Aorta (tissue), 5 donors: Measurements from ENCODE around the gene SPOCD1. TPM values are rescaled to one million over a fixed set of nuclear protein-coding genes. Genes with fewer than 3 reads are reported as not detected.

Experiments used
- ATAC-seq: fragments of 200-7000 bp; cut with Tn5 transposase; one replicate; pipeline ENCODE4 v1.9.1; 2022; ENCODE audit warnings: moderate library complexity; ENCODE audit not compliant: low FRiP score
- DNase-seq, 2 donors: peaks; one replicate each; pipeline ENCODE4 v3.0.0-alpha.2; 2020
- H3K27ac ChIP-seq, 2 donors: one replicate each; pipeline ENCODE4 v1.5.1; 2013; ENCODE audit warnings: low read length in 2 of 2, mild to moderate bottlenecking in 2 of 2, moderate library complexity in 2 of 2, control low read depth in 1 of 2, inconsistent platforms in 1 of 2, low read depth in 1 of 2
- H3K27me3 ChIP-seq, 2 donors: one replicate each; pipeline ENCODE4 v1.6.1; 2013; ENCODE audit warnings: control low read depth in 1 of 2, low read length in 1 of 2, mild to moderate bottlenecking in 1 of 2, moderate library complexity in 1 of 2; ENCODE audit not compliant: insufficient read depth in 2 of 2, control insufficient read depth in 1 of 2
- H3K36me3 ChIP-seq, 2 donors: one replicate each; pipeline ENCODE4 v1.6.1; 2013; ENCODE audit warnings: control low read depth in 1 of 2, low read length in 1 of 2, mild to moderate bottlenecking in 1 of 2; ENCODE audit not compliant: insufficient read depth in 2 of 2, control insufficient read depth in 1 of 2
- H3K4me1 ChIP-seq, 2 donors: one replicate each; pipeline ENCODE4 v1.6.1; 2013; ENCODE audit warnings: low read length in 2 of 2, control low read depth in 1 of 2, mild to moderate bottlenecking in 1 of 2, moderate library complexity in 1 of 2; ENCODE audit not compliant: insufficient read depth in 2 of 2, control insufficient read depth in 1 of 2
- H3K4me3 ChIP-seq, 2 donors: one replicate each; pipeline ENCODE4 v1.5.1; 2013; ENCODE audit warnings: low read length in 2 of 2, control low read depth in 1 of 2, mild to moderate bottlenecking in 1 of 2
- H3K9me3 ChIP-seq: one replicate; pipeline ENCODE4 v1.6.1; 2013; ENCODE audit warnings: mild to moderate bottlenecking, low read length; ENCODE audit not compliant: control insufficient read depth
- WGBS, 2 donors: extraction: QIAGEN DNeasy Blood & Tissue Kit; methylation state at CpG; one replicate each; pipeline ENCODE4 v1.1.7; 2013; 5-methylcytosine and 5-hydroxymethylcytosine counted together
- intact Hi-C, 2 donors: fragments of 100-400 bp; cut with DNase I; formaldehyde crosslinking; loops; one replicate each; pipeline versions ENCODE4 v1.14.2 to v1.15.0; 2022
- polyA plus RNA-seq, 2 donors: library from polyadenylated mRNA; stranded (reverse); fragments of 200-250 nt; gene quantifications; one replicate each; pipeline ENCODE4 v1.2.3, GENCODE V29; 2013
- total RNA-seq, 2 donors: library from RNA; stranded (reverse); fragmentation: NEBNext Ultra II Directional; extraction: Animal tissue kit (Norgen Biotek cat#: 25700); gene quantifications; one replicate each; pipeline ENCODE4 v1.2.1, GENCODE V29; 2021
- donor health status: healthy with polysubstance abuse.
- donor health status: Bipolar disorder and iron deficiency.
- donor health status: DM: no; HTN: no; CAD: no.
- donor health status: DM: no; HTN: no; CAD: no.
- donor health status: DM: yes; HTN: yes; CAD: no.

Gene SPOCD1
- total and polyA plus RNA-seq, 4 donors = 1.4 to 12.3 (median 6.5) TPM

DNA sequence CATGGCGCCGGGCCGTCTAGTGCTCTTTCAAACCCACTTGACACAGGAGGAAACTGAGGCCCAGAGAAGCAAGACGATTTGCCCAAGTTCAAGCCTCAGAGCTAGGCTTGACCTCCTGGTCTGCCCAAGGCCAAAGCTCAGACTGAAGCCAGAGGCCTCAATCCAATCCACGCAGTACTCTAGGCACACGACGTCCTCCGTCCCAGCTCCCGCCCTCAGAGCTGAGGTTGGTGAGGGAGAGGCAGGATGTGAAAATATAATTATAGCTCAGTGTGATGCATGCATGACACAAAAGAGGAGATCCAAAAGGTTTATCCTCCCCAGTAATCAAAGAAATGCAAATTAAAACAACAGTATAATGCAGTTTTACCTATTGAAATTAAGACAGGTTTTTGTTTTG lies 36.1 kb downstream of the SPOCD1 start:
- WGBS, 2 donors = 88 to 94% methylated on average over 9 of the region's 9 CpGs
- intact Hi-C loops = loop anchor here in 1 of 2 donors (10.0 kb wide), 1 partner anchor 215 kb away; no protein-coding TSS in a partner anchor
- Histone ChIP-seq H3K36me3 (no peaks in the 10 kb centered on the region), H3K27ac (no peak overlapping the region), H3K27me3 (no peaks in the 10 kb centered on the region), H3K4me1 (no peaks in the 10 kb centered on the region), H3K9me3 (no peaks in the 10 kb centered on the region), H3K4me3 (no peak overlapping the region)
- DNase-seq (no peak), ATAC-seq (no peak)

DNA sequence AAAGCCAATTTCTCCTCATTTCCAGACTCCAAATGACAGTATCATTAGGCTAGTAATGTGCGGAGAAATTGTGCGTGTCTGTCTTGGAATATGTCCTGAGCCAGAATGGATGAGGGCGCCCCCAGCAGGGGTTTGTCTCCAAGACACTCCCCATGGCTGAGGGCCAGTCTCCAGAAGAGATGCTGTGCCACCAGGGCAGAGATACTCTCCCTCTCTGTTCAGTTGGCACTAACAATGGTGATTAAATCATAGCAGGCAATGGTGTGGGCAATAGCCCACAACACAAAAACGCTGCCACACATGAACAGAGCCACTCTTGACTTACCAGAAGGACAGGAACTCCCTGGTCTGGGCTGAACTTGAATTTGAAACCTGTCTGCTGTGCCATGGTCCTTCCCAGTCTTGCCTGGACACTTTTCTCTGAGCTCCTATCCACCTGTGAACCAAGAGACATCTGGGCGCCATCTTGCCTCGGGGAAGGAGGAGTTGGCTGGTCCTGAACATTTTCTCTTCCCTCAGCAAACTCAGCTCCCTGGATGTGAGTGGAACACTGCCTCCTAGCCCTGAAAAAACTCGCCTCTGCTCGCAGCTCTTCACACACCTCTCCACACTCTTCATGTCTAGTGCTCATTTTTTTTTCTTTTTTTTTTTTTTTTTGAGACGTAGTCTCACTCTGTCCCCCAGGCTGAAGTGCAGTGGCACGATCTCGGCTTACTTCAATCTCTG lies 36.9 kb downstream of the SPOCD1 start:
- Histone ChIP-seq H3K9me3 (no peaks in the 10 kb centered on the region), H3K4me3 (no peak overlapping the region), H3K27ac (no peak overlapping the region), H3K36me3 (no peaks in the 10 kb centered on the region), H3K4me1 (no peaks in the 10 kb centered on the region), H3K27me3 (no peaks in the 10 kb centered on the region)
- ATAC-seq (no peak), DNase-seq (no peak)
- 93 to 94% methylated on average over 10 to 11 of the region's 11 CpGs for WGBS, 2 donors
- intact Hi-C loops = no loop called here

DNA sequence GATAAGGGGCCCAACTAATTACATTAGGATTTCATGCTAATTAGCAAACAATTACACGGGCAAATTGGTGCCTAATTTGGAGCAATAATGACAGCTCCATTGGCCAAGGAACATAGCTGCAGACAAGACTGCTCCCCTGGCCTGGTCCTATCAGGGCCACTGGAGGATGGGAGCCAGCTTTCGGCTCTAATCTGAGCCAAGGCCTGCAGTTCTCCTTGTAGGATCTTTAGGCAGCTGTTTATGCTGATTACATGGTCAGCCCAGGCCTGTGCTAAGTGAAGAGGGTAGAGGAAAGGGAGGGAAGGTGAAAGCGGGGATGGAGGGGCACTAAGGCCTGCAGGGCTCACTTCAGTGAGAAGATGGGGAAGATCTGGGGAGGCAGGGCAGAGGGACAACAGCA lies 39.3 kb downstream of the SPOCD1 start:
- H3K27me3 ChIP-seq = no peaks in the 10 kb centered on the region
- DNase-seq (no peak), ATAC-seq (no peak)
- no peaks in the 10 kb centered on the region for H3K4me1 ChIP-seq
- intact Hi-C loops = no loop called here
- 80% methylated on average over 3 of the region's 3 CpGs for WGBS, 2 donors
- H3K27ac ChIP-seq = no peak overlapping the region
- no peaks in the 10 kb centered on the region for H3K9me3 ChIP-seq
- no peak overlapping the region for H3K4me3 ChIP-seq
- H3K36me3 ChIP-seq = no peaks in the 10 kb centered on the region

- no peaks in the 10 kb centered on the region for H3K27me3 ChIP-seq
- no peak overlapping the region for H3K4me3 ChIP-seq
- H3K36me3 ChIP-seq = no peaks in the 10 kb centered on the region
- DNase-seq (no peak), ATAC-seq (no peak)
- H3K27ac ChIP-seq = no peak overlapping the region
- intact Hi-C loops = no loop called here
- no peaks in the 10 kb centered on the region for H3K9me3 ChIP-seq
- H3K4me1 ChIP-seq = no peaks in the 10 kb centered on the region
- WGBS, 2 donors = 93 to 99% methylated on average over 5 of the region's 5 CpGs
These were observed 39.8 kb downstream of the SPOCD1 start for GRCh38 chr1:31776032-31776431.

DNA sequence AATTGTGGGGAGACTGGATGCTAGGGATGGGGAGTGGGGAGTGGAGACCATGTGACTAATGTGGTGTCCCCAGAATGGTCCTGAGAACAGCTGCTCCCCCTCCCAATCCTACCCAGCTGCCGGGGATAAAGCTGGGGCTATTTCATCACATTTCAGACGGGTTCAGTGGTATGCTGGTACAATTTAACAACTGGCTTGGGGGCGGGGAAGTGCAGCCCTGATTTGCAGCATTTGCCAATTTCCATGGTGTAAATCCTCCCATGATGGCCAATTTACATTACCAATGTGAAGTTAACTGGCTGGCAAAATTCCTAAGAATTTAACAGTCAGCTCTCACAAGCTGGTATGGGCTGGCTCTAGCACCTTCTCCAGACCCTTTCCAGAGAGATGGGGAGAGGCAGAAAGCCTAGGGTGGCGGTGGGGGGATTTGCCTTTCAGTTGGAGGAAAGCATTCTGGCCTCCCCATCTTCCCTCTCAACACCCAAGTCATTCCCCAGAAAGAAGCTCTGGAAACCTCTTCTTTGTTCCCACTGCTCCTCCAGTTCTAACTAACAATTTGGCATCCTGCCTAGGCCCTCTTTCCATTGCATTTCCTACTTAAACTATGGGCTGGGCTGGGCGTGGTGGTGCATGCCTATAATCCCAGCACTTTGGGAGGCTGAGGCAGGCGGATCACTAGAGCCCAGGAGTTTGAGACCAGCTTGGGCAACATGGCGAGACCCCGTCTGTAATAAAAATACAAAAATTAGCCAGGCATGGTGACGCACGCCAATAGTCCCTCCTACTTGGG lies 40.4 kb downstream of the SPOCD1 start:
- Histone ChIP-seq H3K9me3 (no peaks in the 10 kb centered on the region), H3K27me3 (no peaks in the 10 kb centered on the region), H3K27ac (no peak overlapping the region), H3K4me1 (no peaks in the 10 kb centered on the region), H3K4me3 (no peak overlapping the region), H3K36me3 (no peaks in the 10 kb centered on the region)
- 86 to 92% methylated on average over 10 of the region's 10 CpGs for WGBS, 2 donors
- intact Hi-C loops = no loop called here
- DNase-seq (no peak), ATAC-seq (no peak)

DNA sequence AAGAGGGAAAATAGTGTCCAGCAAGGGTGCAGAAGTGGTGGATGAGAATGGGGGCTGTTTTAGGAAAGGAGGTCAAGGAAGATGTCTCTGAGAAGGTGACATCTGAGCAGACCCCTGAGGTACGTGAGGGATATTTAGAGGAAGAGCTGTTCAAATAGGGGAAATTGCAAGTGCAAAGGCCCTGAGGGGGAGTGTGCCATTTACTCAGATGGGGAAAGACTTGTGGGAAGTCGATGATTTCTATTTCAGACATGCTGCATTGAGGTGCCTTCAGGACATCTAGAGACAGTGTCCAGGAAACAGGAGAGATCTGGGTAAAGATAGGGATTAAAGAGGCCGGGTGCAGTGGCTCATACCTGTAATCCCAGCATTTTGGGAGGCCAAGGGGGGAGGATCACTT lies 41.3 kb downstream of the SPOCD1 start:
- no peak for DNase-seq

DNA sequence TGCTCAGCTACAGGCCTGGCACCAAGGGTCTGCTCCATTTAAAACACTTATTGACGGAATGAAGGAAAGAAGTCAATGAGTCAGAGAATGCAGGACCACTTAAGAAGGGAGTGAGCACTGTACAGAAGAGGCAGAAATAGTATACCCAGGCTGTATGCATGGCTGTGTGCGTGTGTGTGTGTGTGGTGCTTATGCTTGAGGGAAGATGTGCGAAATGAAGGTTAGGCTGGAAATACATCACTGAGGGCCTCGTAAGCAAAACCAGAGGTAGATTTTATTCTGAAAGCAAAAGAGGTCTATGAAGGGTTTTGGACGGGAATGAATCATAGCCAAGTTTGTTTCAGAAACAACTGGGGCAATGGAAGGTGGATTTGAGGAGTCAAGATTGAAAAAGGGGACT lies 42.0 kb downstream of the SPOCD1 start:
- intact Hi-C loops = no loop called here
- ATAC-seq = no peak
- no peak for DNase-seq
- H3K4me1 ChIP-seq = no peaks in the 10 kb centered on the region
- no peaks in the 10 kb centered on the region for H3K27me3 ChIP-seq
- H3K9me3 ChIP-seq = no peaks in the 10 kb centered on the region
- H3K4me3 ChIP-seq = no peak overlapping the region
- H3K36me3 ChIP-seq = no peaks in the 10 kb centered on the region
- 90 to 92% methylated on average over 5 of the region's 5 CpGs for WGBS, 2 donors
- H3K27ac ChIP-seq = no peak overlapping the region

More for the DNA sequence above, 41.3 kb downstream of the SPOCD1 start:
- intact Hi-C loops = no loop called here
- H3K4me3 ChIP-seq = no peak overlapping the region
- H3K4me1 ChIP-seq = no peaks in the 10 kb centered on the region
- no peak for ATAC-seq
- WGBS, 2 donors = 93 to 98% methylated on average over 3 of the region's 3 CpGs
- no peaks in the 10 kb centered on the region for H3K36me3 ChIP-seq
- H3K27me3 ChIP-seq = no peaks in the 10 kb centered on the region
- H3K27ac ChIP-seq = no peak overlapping the region
- no peaks in the 10 kb centered on the region for H3K9me3 ChIP-seq

GRCh38 chr1:31772669-31773248 lies 43.1 kb downstream of the SPOCD1 start:
- DNase-seq (no peak), ATAC-seq (no peak)
- no peaks in the 10 kb centered on the region for H3K4me1 ChIP-seq
- intact Hi-C loops = no loop called here
- H3K36me3 ChIP-seq = no peaks in the 10 kb centered on the region
- 16 to 37% methylated on average over 20 to 49 of the region's 49 CpGs for WGBS, 2 donors
- H3K9me3 ChIP-seq = no peaks in the 10 kb centered on the region
- H3K4me3 ChIP-seq = no peak overlapping the region
- no peak overlapping the region for H3K27ac ChIP-seq
- H3K27me3 ChIP-seq = no peaks in the 10 kb centered on the region
